ENCODE measurements around the gene MAPKAPK5.
"Not testable (repeated sequence)": the region's sequence is repeated elsewhere in the genome, so short reads cannot be mapped to it uniquely, and the experiment has no call there.

Gene MAPKAPK5

DNA sequence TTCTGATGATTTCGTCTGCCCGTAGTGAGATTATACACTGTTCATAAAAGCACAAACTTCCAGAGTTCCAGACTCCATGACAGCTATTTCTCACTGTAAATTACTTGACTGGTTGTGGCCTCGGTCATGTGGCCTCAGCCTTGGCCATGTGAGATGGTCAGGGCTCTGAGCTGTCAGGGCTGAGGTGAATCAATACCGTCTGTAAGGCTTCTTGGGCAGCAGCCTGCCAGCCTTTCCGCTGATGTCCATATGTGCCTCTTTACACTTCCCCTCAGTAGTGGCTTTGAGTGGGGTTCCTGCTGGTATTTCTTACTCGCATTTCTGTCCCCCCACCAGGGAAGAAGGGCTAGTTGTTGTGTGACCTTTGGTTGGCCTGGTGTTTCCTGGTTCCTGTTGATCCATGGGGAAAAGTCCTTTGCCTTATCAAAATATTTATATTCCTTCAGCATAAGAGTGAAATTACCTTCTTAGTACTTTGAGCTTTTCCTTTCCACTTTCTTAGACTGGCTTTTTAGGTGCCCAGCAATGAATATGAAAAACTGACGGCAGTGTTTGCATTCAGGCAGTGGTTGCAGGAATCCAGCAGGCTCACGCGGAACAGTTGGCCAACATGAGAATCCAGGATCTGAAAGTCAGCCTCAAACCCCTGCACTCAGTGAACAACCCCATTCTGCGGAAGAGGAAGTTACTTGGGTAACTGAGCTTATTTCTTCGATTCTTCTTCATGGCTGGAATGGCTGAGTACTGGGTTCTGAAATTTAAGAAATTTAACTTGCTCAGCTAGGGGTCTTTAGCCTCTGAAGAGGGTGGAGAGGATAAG, 46.1 kb downstream of the MAPKAPK5 start:
- no peak for DNase-seq

DNA sequence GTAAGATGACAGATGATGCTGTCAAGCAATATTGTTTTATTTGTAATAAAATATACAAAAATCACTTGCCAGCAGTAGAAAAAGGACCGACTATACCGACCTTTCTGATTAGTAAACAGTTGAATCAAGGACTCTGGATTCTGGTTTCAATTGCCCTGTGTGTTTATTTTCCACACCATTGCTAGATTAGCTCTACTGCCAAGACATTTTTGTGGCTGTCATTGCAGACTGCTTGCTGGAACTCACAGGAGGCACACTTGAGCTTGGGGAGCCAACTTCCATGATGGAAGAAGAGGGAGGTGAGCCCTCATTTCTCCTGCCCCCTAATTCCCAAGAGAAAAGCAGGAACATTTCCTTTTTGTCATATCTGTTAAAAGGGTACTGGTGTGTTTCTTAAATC, 51.3 kb downstream of the MAPKAPK5 start:
- no peak for DNase-seq

DNA sequence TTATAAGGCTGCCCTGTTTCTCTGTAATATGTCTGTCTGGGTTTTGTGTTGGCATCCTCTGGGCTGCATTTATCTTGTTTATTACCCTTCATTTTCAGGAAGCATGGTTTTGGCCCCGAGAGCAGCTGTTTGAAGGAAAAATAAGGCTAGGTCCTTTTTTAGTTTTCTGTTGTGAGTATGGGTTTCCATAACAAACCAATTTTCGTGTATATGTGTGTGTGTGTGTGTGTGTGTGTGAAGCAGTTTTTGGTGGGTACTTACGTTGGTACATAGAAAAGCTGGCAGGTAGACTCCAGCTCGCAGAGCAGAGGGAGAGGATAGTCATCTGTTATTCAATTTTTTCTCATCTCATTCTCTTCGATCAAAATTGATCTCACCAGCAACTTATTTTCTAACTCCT, 52.5 kb downstream of the MAPKAPK5 start:
- no peak for DNase-seq

DNA sequence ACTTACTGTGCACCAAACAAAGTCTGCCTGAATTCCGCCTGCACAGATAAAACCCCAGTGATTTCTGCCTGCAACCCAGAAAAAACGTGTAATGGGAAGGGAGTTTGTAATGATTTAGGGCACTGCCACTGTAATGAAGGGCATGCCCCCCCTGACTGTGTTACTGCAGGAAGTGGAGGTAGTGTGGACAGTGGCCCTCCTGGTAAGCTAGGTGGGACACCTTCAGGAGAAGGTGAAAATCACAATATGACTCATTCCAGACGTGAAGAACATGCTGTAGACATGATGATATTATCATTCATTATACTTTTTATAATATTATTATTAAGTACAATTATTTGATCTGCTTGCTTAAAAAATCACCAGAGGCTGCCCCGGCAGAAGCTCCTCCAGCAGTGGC, 59.2 kb downstream of the MAPKAPK5 start:
- DNase-seq = no peak

DNA sequence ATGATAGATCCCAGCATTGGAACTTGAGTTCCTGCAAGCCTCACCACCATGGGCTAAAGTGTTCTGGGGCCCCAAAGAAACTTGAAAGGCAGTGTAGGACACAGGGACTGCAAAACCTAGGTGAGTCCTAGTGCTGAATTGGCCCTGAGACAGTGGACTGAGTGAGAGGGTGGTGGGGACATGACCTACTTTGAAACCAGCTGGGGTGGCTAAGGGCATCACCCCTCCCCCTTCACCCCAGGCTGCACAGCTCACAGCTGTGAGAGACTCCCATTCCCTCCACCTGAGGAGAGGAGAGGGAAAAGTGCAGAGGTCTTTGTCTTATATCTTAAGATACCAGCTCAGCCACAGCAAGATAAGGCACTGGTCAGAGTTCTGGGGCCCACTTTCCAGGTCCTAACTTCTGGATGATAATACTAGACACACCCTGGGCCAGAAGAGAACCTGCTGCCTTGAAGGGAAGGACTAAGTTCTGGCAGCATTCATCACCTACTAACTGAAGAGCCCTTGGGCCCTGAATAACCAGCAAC, 62.5 kb downstream of the MAPKAPK5 start:
- DNase-seq = no peak

DNA sequence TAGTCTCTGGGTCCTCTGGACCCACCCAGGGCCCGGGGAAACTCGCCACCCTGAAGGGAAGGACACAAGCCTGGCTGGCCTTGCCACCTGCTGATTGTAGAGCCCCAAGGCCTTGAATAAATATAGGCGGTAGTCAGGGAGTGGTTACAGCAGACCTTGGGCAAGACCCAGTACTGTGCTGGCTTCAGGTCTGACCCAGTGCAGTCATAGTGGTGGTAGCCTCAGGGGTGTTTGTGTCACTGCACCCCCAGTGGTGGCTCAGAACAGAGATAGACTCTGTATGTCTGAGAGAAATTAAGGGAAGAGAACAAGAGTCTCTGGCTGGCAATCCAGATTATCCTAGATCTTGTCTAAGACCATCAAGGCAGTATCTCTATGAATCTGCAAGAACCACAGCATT, 63.5 kb downstream of the MAPKAPK5 start:
- no peak for DNase-seq

DNA sequence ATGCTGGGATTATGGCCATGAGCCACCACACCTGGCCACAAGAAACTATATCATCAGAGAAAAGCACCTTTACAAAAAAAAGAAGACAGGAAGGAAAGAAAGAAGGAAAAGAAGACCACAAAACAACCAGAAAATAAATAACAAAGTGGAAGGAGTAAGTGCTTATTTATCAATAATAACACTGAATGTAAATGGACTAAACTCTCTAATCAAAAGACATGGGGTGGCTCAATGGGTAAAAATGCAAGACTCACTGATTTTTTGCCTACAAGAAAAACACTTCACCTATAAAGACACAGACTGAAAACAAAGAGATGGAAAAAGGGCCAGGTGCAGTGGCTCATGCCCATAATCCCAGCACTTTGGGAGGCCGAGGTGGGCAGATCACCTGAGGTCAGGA, 65.7 kb downstream of the MAPKAPK5 start:
- no peak for DNase-seq

DNA sequence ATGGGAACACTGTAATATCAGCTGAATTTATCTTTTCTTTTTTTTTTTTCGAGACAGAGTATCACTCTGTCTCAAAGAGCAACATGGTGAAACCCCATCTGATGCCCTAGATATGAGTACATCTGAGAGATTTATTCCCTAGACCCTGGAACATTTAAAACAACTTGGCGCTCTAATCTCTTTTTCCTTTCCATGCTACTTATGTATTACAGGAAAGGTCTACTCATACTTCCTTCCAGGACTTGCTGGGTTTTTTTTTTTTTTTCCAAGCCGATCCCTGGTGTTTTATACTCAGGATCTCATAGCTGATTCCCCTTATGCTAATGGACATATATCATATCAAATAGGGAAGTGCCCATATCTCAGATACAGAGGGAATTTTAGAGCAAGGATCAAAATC, 83.1 kb downstream of the MAPKAPK5 start:
- no peak for DNase-seq

DNA sequence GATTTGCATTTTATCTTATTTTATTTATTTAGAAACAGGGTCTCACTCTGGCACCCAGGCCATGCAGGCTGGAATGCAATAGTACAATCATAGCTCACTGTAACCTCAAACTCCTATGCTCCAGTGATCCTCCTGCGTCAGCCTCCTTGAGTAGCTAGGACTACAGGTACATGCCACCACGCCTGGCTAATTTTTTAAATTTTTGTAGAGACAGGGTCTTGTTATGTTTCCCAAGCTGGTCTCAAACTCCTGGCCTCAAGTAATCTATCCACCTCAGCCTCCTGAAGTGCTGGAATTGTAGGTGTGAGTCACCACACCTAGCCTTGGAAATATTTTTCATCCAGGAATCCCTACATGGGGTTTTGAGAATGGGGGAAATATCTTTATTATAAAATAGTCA, 84.6 kb downstream of the MAPKAPK5 start:
- DNase-seq = no peak

DNA sequence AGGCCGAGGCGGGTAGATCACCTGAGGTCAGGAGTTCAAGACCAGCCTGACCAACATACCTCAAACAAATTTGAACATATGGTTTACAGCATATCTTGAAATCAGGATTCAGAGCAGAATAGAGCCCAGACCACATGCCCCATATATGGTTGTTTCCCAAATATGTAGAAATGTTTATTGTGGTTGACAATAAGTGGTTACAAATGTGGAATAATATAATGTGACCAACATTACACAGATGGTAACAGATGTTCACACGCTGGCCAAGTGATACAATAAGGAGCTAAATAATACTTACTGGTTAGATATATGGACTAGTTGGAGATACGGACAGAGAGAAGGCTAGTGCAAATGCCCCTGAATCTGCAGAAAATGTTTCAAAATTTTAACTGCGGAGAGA, 85.3 kb downstream of the MAPKAPK5 start:
- no peak for DNase-seq

DNA sequence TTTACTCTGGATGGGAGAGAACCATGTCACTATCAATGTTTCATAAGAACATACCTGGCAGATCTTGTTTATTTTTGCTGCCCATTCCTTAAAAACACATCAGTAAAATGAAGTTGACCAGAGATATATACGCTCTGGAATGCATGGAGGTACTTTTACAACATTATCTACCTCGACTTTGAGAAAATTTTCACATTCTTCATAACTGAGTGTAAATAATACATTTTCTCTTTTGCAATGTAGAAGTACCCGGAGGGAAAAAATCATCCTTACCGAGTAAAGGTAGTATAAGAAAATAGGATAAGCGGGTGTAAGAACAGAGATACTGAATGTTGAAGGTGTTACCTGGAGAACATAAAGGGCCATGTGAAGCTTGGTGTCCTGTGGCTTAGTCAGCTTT, 90.2 kb downstream of the MAPKAPK5 start:
- no peak for DNase-seq

DNA sequence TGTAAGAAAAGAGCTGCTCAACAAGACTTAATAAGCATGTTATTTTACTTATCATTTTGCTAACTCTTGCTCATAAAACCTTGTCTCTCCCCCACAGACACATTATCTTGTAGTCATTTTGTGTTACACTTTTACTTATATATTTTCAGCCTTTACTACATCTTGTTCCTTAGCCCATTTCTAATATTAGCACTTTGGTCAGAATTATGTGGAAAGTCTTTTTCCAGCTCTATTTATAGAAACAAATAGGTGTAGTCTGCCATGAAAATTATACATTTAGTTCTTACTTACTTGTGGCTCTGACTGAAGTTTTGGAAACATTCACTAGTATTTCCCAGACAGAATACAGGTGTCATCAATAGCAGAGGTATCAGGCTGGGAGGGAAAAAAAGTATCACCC, 94.8 kb downstream of the MAPKAPK5 start:
- DNase-seq = no peak

DNA sequence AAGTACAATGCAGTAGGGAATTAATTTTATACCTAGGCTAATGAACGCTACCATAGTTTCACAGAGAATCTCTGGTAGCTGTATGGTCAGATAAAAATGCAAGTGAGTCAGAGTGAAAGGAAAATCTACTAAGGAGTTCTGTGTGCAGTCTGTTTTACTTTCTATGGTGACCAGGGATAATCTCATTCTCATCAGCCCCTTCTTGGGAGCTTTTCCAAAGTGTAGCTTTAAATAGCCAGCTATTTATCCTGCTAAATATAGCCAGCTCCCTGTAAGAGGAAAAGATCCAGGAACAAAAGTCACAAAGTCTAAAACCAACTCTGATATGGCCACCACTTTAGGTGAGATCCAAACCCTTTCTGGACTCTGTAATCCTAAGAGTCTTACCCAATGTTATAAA, 95.4 kb downstream of the MAPKAPK5 start:
- DNase-seq = no peak

DNA sequence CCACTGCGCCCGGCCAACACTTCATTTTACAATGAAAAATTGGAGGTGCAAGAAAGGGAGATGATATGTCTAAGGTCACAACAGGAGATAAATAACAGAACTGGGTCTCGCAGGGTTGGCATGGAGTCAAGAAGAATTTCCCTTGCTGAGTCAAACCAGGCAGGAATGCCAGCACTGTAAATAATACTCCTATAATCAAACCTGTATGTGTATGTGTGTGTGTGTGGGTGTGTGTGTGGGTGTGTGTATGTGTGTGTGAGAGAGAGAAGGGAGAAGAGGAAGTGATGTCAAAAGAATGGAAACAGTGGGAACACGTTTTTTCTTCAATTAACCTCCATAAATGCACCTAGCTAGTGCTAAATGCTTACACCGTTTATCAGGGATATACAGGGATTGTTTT, 100.5 kb downstream of the MAPKAPK5 start:
- DNase-seq = no peak

DNA sequence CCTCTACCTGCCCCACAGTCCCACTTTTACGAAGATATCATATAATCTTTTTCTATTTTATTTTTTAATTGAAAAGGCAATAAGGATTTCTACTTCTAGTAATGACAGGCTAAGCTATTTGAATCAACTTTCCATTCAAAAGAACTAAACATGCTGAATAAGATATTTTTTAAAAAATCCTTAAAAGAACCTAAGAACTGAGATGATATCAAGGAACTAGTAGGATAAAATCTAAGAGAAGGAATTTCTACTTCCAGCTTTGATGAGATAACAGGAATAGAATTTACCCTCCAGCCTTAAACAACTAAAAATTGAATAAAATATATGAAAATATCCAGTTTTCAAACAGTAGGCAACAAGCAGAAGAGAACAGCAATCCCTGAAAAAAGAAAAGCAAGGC, 101.9 kb downstream of the MAPKAPK5 start:
- no peak for DNase-seq

DNA sequence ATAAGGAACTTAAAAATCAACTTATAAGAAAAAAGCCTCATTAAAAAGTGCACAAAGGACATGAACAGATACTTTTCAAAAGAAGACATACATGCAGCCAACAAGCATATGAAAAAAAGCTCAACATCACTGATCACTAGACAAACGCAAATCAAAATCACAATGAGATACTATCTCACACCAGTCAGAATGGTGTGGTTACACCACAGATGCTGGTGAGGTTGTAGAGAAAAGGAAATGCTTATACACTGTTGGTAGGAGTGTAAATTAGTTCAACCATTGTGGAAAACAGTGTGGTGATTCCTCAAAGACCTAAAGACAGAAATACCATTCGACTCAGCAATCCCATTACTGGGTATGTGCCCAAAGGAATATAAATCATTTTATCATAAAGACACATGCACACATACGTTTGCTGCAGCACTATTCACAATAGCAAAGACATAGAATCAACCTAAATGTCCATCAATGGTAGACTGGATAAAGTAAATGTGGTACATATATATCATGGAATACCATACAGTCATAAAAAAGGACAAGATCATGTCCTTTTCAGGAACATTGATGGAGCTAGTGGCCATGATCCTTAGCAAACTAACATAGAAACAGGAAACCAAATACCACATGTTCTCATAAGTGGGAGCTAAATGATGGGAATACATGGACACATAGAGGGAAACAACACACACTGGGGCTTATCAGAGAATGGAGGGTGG, 109.1 kb downstream of the MAPKAPK5 start:
- DNase-seq = not testable (repeated sequence)

Data from activated naive CD4-positive, alpha-beta T cell treated with anti-CD3 and anti-CD28 coated beads, Interleukin-2, amount 50 U/mL, for 16 hours (primary cell).